HG03457 (cell line): ENCODE results near the gene APRT.
"Not testable (repeated sequence)": the region's sequence is repeated elsewhere in the genome, so short reads cannot be mapped to it uniquely, and the experiment has no call there.

Experiments used
- ATAC-seq: cut with Tn5 transposase; IDR thresholded peaks from one replicate; pipeline ENCODE4 v1.9.1; 2021; ENCODE audit warnings: moderate number of reproducible peaks; ENCODE audit not compliant: unreplicated experiment

Gene APRT

DNA sequence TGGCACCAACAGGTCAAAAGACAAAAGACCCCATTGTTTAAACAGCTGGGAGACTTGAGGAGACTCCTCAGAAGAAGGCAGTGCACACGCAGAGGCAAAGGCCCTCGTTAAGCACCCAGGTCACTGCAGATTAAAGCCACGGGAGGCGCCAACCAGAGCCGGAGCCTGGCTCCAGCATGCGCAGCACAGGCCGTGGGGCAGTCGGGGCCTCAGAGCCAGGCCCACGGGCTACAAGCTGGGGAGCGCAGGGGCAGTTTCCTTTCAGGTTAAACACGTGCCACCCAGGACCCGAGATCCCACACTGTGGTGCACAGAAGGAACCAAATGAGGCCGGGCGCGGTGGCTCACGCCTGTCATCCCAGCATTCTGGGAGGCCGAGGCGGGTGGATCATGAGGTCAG lies 35.9 kb downstream of the APRT start:
- no peak for ATAC-seq

DNA sequence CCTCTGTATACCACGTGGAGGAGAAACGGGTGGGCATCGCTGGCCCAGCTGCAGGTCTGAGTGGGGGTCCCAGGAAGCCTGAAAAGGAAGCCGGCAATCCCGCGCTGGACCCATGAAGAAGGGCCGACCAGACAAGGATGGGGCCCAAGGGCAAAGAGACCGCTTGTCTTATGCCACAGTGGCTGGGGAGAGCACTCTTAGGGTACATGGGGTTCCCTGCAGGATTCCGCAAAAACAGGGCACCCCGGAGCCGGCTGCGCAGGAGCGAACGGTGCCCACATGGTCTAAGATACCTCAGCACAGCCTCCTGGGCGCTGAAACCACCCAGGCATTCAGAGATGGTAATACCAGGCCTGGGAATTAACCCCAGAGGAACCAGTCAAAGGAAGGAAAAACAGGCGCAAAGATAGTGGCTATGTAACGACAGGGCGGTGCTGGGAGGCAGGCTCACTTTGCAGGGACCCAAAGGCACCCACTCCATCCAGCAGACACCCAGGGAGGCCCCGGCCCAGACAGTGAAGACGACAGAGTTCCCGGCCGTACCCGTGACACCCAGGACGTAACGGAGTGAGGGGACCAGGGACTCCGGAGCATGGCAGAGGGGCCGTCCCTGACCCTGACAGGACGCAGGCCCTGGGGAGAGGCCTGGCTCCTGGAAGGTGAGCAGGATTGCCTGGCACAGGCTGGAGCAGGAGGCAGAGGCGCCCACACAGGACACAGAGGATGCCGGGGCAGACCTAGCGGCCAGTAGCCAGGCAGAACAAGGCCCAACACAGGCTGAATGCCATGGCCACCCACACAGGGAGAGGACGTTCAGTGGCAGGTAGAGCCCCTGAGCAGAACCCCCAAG lies 37.0 kb downstream of the APRT start:
- no peak for ATAC-seq

DNA sequence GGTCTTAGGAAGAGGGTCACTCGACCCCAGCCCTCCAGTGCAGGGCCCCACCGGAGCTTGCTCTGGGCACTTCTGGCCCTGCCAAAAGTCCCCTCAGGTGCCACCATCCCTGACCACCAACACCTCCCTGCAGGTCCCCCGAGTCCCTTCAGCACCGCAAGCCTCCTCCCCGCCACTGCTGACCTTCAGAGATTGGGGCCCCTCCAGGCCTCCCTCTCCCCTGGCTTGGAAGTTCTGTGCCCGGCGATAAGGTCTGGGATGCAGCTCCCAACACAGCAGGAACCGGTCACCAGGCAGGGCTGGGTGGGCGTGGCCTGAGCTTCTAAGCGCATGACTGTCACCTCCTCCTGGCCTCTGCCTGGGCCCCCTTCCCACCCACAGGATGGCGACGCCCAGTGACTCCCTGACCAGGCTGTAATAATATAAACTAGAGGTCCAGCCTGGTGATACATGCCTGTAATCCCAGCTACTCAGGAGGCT lies 37.9 kb downstream of the APRT start:
- no peak for ATAC-seq

DNA sequence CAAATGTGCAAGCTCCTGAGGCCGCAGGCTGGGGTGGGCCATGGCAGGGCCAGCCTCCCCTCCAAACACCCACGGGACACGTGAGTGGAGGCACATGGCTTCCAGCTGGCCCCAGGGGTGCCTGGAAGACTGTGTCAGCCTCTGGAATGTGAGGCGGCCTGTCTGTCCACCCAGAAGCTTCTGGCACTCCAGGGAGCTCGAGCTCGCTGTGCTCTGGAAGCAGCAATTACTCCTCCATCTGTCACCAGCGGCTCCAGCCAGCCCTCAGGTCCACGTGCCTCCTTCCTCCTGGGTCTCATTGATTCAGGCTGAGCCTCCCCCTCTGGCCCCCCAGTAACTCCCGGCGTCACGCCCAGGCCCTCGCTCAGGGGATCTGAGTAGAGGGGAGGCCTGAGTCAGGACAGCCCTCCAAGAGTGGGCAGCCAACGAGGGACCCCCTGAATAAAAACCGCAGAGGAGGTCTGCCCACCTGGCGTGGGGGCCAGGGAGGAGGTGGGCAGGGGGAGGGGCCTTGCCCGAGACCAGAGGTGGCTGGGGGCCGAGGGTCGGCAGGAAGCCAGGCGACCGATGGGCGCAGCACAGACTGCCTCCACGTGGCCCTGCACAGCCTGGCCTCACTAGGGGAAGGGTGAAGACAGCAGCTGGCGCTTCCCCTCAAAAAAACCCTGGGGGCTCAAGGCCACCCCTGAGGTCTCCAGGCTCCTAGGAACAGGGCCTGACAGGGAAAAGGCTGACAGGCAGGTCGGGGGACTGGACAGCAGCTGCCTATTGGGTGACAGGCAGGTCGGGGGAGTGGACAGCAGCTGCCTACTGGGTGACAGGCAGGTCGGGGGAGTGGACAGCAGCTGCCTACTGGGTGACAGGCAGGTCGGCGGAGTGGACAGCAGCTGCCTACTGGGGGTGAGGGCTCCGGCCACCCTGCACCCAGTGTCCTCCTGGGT lies 38.6 kb downstream of the APRT start:
- ATAC-seq = no peak

DNA sequence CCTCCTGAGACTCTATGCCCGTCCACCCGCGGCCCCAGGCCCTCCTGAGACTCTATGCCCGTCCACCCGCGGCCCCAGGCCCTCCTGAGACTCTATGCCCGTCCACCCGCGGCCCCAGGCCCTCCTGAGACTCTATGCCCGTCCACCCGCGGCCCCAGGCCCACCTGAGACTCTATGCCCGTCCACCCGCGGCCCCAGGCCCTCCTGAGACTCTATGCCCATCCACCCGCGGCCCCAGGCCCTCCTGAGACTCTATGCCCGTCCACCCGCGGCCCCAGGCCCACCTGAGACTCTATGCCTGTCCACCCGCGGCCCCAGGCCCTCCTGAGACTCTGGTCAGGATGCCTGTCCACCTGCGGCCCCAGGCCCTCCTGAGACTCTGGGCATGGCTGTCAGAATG lies 39.9 kb downstream of the APRT start:
- not testable (repeated sequence) for ATAC-seq

DNA sequence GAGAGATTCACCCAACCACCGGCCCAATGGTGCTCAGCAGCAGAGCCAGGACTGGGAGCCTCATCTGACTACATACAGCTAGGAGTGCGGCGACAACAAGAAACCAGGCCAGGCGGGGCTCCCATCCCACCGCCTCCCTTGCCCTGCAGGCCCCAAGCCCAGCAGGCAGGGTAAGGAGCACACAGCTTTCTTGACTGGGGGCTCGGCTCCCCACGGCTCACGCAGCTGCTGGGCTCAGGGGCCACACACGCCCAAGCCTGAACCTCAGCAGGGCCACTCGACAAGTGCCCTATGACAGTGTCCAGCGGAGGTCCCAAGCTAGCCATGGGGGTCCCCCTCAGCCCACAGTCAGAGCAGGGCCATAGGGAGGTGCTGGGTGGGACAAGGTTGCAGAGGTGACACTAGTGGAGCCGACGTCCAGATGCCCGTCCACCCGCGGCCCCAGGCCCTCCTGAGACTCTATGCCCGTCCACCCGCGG lies 40.4 kb downstream of the APRT start:
- no peak for ATAC-seq

DNA sequence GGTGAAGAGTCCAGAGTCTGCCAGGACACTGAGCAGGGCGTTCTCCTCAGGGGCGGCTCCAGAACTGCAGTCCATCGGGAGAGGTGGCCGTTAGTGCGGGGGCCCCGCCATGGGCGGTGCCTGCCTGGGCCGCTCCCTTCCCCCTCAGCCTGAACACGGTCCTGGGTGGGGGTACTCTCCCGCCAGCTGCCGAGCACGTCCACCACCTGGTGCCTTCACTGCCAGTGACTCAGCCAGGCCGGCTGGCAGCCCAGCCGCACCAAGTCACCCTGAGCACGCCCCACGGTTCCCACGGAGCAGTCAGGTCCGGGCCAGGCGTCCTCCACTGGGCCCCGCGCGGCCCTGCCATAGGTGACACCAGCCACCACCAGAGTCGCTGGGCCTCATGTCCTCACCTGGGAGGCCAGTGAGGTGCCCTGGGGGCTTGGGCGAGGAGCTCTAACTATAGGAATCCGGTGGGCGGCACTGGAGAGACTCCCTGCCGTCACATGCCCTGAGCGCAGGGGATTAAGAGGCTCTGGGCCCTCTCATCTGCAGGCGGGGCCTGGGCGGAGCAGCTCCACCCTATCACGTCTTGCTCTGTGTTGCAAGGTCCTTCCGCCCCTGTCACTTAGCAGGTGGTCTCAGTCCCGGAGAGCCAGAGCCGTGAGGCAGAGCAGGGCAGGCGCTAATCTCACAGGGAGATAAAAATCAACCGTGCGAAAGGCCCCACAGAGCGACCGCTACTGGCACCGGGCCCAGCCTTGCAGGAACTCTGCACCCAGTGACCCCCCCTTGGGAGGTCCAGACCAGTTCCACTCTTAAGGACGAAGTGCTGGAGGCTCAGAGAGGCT lies 41.1 kb downstream of the APRT start:
- no peak for ATAC-seq

DNA sequence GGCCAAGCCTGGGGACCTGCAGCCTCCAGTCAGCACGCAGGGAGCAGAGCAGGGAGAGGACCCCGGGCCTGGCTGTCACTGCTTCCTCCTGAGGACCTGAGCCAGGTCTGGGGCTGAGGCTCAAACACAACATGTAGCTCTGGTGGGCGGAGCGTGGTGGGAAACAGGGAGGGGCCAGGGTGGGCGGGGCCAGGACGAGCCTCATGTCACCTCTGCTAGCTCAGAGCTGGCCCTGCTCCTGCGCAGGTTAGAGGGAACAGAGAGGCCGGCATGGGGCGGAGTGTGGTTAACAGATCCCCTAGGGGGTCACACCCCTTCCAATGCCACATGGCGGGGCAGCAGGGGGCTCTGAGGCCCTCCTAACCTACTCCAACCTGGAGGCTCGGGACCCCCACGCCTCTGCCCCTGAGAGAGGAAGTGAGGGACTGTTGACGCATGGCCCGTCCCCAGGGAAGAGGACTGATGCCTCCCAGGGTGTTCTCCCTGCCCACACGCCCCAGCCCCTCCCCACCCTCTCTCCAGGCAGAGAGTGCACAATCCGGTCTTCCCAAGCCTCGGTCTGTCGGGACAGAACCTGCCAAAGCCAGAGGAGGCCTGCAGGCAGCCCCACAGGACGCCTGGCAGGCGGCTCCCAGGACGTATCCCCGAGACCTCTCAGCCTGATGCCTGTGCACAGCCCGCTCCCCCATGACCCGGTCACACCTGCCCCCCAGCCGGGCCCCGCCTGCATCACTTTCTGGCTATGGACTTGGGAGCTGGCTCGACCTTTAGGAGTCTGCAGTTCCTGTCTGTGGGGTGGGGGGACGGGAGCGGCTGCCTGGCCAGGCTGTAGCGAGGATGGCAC lies 41.9 kb downstream of the APRT start:
- ATAC-seq = no peak

DNA sequence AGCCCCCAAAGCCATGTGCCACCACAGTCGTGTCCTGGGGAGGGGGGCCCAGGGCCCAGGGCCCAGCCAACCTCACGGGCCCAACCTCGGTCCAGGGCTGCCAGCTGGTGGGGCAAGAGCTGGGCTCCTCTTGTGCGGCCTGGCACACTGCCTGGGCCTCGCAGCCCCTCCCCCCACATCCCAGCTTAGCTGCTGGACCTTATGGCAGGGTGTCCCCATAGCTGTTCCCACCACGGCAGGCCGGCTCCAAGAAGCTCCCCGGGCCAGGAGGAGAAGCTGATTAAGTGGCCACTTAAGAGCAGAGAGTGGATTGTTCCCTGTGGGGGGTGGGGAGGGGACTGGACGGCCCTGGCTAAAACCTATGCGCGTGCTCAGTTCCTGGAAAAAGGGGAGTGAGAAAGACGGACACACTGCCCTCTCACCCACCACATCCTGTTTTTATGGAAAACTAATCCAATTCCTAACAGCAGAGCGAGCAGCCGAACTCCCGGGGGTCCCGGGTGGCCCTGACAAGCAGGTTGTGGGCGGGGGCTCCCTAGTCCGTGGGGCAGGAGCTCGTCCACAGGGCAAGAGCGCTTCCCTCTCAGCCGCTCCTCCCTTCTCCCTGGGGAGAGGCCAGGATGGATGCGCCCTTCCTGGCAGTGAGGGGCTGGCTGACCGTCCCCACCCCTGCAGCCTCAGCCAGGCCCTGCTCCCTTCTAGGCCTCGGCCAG lies 43.5 kb downstream of the APRT start:
- ATAC-seq = no peak

DNA sequence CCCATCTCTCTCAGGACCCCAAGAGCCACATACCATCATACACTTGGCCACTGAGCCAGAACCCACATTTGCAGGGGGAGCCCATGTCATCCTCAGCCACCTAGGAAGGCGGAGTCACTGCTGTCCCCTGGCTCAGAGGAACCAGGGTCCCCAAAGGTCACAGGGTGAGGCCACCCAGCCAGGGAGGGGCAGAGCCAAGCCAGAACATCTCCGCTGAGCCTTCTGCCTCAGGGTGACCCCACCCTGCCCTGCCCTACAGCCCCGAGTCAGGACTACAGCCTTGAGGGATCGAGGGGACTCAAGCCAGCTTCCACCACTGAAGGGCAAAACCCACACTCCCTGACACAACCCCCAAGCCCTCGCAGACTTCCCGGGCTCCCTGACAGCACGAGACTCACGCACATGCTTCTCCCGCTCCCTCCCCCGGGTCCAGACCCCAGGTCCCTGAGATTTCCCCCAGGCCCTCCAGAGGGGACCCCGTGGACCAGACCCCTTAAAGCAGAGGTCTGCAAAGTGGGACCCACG lies 44.1 kb downstream of the APRT start:
- ATAC-seq = no peak

DNA sequence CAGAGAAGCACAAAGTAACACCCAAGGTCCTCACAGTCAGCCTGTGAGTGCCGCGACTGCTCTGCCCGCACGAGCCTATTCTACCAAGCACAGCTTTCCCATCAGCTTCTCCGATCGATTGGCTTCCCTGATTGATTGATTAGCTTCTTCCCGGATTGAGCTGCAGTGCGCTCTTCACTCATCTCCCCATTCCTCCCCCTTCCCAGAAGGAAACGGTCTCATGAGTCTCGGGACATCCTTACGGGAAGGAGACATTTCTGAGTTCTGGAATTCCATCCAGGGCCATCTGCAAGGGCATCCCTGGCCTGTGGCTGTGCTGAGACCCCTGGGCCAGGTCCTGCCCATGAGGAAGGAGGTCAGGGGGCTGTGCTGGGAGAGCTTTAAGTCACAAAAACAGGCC lies 44.8 kb downstream of the APRT start:
- no peak for ATAC-seq

DNA sequence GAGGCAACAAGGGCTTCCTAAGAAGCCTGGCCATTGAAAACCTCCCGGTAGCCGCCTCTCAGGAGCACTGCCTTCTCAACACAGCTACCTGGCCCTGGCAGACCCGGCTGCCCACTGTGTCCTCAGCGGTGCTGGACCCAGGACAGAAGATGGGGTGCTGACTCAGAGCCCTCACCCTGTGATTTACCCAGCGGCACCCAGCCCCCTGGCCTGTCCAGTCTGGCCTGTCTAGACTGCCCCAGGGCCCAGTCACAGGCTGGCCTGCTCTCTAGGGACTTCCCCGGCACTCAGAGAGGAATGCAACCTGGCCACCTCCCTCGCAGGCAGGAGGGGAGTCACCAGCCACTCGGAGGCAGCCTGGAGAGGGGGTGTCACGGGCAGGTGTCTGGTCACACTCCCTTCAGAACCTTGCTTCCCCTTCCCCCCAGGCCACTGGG lies 46.8 kb downstream of the APRT start:
- no peak for ATAC-seq

DNA sequence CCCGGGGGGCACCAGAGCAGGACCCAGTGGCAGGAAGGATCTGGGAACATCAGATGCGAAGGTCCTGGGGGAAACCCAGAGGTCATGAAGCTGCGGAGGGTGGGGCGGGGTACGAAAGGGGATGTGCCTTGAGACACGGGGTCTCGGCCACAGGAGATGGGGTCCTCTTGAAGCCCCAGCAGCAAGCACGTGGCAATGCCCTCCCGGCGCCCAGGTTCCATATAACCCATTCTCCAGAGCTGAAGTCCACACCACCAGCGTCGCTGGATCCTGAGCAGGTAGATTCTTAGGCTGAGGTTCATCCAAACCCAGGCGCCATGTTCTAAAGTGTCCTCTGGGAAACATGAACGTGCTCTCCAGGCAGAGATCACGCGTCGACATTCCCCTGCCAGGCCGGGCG lies 47.6 kb downstream of the APRT start:
- ATAC-seq = no peak

DNA sequence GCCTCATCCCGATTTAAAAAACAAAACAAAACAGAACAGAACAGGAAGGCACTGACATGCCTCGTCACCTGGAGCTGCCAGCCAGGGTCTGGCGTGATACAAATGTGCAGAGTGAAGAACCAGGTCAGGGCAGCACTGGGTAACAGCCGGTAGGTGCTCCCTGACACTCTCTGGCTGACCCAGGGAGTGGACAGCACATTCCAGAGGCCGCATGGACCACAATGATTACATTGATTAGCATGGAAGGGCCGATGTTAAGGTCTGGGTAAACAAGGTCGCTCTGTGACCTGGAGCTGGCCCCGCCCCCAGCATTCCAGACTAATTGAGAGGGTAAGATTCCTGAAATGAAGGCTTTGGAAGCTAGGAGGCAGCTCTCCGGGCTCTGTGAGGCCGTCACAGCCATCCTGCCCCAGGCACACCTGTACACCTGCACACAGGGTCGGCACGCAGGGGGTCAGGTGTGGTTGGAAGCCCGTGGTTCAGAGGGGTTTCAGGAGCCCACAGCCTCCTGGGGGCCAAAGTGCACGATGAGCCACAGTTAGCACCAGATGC lies 48.1 kb downstream of the APRT start:
- no peak for ATAC-seq

DNA sequence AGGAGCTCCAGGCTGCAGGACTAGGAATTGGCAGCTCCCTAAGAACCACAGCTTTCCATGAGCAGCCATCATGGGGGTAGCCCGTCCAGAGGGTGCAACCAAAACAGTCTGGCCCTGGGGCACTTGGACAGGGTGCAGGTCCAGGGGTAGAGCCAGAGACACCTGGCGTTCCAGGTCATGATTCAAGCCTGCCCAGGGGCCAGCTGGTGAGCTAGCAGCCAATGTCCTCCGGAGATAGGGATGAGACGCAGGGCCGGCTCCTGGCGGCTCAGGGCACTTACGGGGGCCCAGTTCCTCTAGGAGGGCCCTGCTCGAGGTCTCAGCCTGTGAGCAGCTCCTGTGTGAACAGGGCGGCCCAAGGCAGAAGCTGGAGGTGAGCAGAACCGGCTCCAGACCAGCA lies 48.8 kb downstream of the APRT start:
- ATAC-seq = no peak

DNA sequence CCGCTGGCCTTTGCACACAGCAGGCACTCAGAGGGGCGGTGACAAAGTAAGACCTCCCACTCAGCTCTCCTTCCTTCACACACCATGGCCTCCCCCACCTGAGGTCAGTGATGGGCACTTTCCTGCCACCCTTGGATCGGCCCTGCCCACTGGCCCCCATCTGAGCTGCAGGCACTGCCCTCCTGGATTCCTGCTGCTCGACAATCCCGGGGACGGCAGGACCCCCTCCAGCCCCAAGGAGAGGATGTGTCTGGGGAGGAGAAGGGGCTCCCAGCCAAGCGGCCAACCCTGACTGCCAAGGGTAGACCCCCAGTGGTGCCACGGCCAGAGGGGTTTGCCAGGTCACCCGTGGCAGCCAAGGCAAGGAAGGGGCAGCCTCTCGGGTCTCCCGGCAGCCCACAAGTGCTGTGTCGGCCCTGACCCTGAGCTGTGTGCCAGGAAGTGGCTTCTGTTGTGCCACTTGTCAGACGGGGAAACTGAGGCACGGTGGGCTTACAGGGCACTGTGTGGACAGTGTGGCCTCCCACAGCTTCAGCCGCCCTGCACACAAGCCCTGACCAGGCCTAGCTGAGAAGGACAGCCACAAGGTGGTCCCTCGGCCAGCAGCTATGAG lies 49.4 kb downstream of the APRT start:
- no peak for ATAC-seq

DNA sequence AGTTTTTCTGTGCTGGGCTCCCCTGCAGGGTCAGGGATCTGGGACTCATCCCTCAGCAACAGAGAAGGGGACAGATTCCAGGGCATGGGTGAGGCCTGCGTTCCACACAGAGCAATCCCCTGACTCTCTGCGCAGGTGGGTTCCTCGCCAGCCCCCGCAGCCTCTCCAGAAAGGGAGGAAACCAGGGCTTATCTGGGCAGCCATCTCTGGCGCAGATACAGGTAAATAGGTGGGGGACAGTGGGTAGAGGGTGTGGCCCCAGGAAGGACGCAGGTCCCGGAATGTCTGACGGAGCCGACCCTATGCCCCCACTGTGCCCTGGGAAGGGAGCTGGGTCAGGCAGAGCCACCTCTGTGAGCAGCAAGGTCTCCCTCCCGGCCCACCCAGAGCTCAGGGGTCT lies 49.9 kb downstream of the APRT start:
- ATAC-seq = no peak

DNA sequence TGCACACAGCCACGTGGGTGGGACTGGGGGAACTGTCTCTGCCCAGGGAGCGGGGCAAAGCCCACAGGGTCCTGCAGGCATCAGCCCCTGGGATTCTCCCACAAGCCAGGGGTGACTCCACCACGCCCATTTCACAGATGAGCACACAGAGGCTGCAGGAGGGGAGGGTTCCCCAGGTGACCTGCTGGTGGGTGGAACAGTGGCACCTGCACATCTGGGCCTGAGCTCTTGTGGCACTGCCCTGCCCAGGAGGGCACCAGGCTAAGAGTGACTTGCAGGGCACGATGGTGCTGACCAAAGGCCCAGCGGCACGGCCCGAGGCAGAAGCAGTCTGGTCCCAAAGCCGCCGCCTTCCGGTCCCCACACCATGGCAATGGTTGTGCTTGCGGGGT lies 50.6 kb downstream of the APRT start:
- ATAC-seq = no peak
